K562 (cell line): Measurements from ENCODE around the gene NR0B1. TPM values are rescaled to one million over a fixed set of nuclear protein-coding genes. Genes with fewer than 3 reads are reported as not detected.

Experiments used
- ATAC-seq: fragments of 200-7000 bp; cut with Tn5 transposase; 3 replicates; pipeline ENCODE4 v1.9.1; 2020; ENCODE audit warnings: moderate library complexity
- BruUV-seq: library from RNA; stranded (reverse); fragments of 400-500 nt; replicated peaks from 2 replicates; lab custom pipeline; 2021; lab: Mats Ljungman, UMichigan
- CTCF ChIA-PET: fragments of 300-600 bp; formaldehyde crosslinking; extraction: SDS; loops from one replicate; lab custom pipeline; 2021; ENCODE audit warnings: low intra/inter-chr PET ratio; lab: Yijun Ruan, JAX
- POLR2A ChIA-PET: fragments of 300-600, 350-650 bp; sonication (Branson Sonifier 250); formaldehyde crosslinking; extraction: SDS; loops from one replicate; lab custom pipeline; 2021; ENCODE audit warnings: antibody characterized with exemption, inconsistent platforms; lab: Yijun Ruan, JAX
- DNase-seq, 4 experiments: peaks; one replicate each; pipeline versions ENCODE4 v3.0.0 to v3.0.0-alpha.2; 2011 to 2018; ENCODE audit warnings: low spot score in 3 of 4, mixed read lengths in 3 of 4; ENCODE audit errors: extremely low read depth in 1 of 4
- FAIRE-seq: peaks from 2 replicates; lab custom pipeline; 2011; peaks lifted over from hg19 to GRCh38; lab: Jason Lieb, UNC
- H2AFZ ChIP-seq: 2 replicates; pipeline ENCODE4 v1.6.0; 2011; ENCODE audit warnings: low read depth, low read length, control low read depth, inconsistent platforms
- H3K27ac ChIP-seq: fragments of 200-600 bp; 3 replicates; pipeline ENCODE4 v1.8.0; 2011; ENCODE audit warnings: low read depth, mild to moderate bottlenecking, control low read depth, inconsistent platforms, low read length, moderate library complexity, mixed read lengths; ENCODE audit errors: extremely low read depth
- H3K27me3 ChIP-seq, 2 experiments: fragments of 300-600 bp in 1 of 2; 2 replicates in 1 of 2; 3 replicates in 1 of 2; pipeline versions ENCODE4 v1.6.0 to v1.8.0; 2011; ENCODE audit warnings: inconsistent platforms in 2 of 2, low read length in 2 of 2, mild to moderate bottlenecking in 1 of 2, mixed read lengths in 1 of 2, moderate library complexity in 1 of 2; ENCODE audit not compliant: control insufficient read depth in 2 of 2, insufficient read depth in 2 of 2
- H3K36me3 ChIP-seq: fragments of 300-600 bp; 3 replicates; pipeline ENCODE4 v1.8.0; 2011; ENCODE audit warnings: mild to moderate bottlenecking, low read length, inconsistent platforms; ENCODE audit not compliant: control insufficient read depth, insufficient read depth
- H3K4me1 ChIP-seq, 2 experiments: fragments of 200-600 bp in 1 of 2; replicated peaks in 1 of 2; 2 replicates in 1 of 2; 3 replicates in 1 of 2; pipeline versions ENCODE4 v1.5.1 to v1.8.0; 2011; ENCODE audit warnings: inconsistent platforms in 2 of 2, low read length in 2 of 2, mild to moderate bottlenecking in 1 of 2, mixed read lengths in 1 of 2, moderate library complexity in 1 of 2; ENCODE audit not compliant: control insufficient read depth in 2 of 2, insufficient read depth in 2 of 2
- H3K4me2 ChIP-seq: 2 replicates; pipeline ENCODE4 v1.6.1; 2011; ENCODE audit warnings: low read length, control low read depth, inconsistent platforms, mixed read lengths; ENCODE audit not compliant: insufficient read depth
- H3K4me3 ChIP-seq: fragments of 200-600 bp; sonication (generic), shearing (Covaris generic); 2 replicates; pipeline ENCODE4 v1.5.1; 2016; ENCODE audit warnings: control low read depth, inconsistent platforms
- H3K79me2 ChIP-seq: fragments of 200-600 bp; 3 replicates; pipeline ENCODE4 v1.8.0; 2011; ENCODE audit warnings: low read length, inconsistent platforms; ENCODE audit not compliant: control insufficient read depth, insufficient read depth
- H3K9ac ChIP-seq, 2 experiments: 2 replicates each; pipeline versions ENCODE4 v1.6.0 to v1.6.1; 2011; ENCODE audit warnings: low read depth in 2 of 2, low read length in 2 of 2, control low read depth in 1 of 2, inconsistent platforms in 1 of 2, mild to moderate bottlenecking in 1 of 2, mixed read lengths in 1 of 2; ENCODE audit not compliant: insufficient read depth in 1 of 2
- H3K9me1 ChIP-seq: one replicate; pipeline ENCODE4 v1.6.0; 2011; ENCODE audit warnings: inconsistent platforms, mild to moderate bottlenecking, low read length, moderate library complexity; ENCODE audit not compliant: control insufficient read depth, insufficient read depth
- H3K9me3 ChIP-seq: replicated peaks from 2 replicates; pipeline ENCODE4 v1.5.1; 2011; ENCODE audit warnings: low read depth, low read length, inconsistent platforms; ENCODE audit not compliant: control insufficient read depth, insufficient read depth
- H4K20me1 ChIP-seq: replicated peaks from 2 replicates; pipeline ENCODE4 v1.6.1; 2011; ENCODE audit warnings: low read length, inconsistent platforms, mixed read lengths; ENCODE audit not compliant: control insufficient read depth, insufficient read depth
- CSDE1 ChIP-seq, 2 experiments: fragments of 450-650 bp; IDR thresholded peaks; 2 replicates each; pipeline ENCODE4 v1.6.1; 2016; ENCODE audit warnings: mild to moderate bottlenecking in 1 of 2
- NFXL1 ChIP-seq: fragments of 450-650 bp; formaldehyde crosslinking; IDR thresholded peaks from 2 replicates; pipeline ENCODE4 v1.4.0; 2021; ENCODE audit warnings: mild to moderate bottlenecking
- RBM39 ChIP-seq: fragments of 200-400 bp; formaldehyde crosslinking; optimal IDR thresholded peaks from 2 replicates; pipeline ENCODE3; 2018; ENCODE audit warnings: low read depth, low read length
- SRSF3 ChIP-seq: fragments of 200-400 bp; formaldehyde crosslinking; IDR thresholded peaks from 2 replicates; pipeline ENCODE4 v1.6.1; 2016; ENCODE audit warnings: mild to moderate bottlenecking, low read length, moderate library complexity; ENCODE audit not compliant: insufficient read depth
- XRCC3 ChIP-seq: fragments of 450-650 bp; IDR thresholded peaks from 2 replicates; pipeline ENCODE4 v1.6.1; 2017; ENCODE audit warnings: mild to moderate bottlenecking, moderate library complexity
- ZC3H4 ChIP-seq: sonication (generic); formaldehyde crosslinking; IDR thresholded peaks from 2 replicates; pipeline ENCODE4 v1.9.0; 2021; ENCODE audit warnings: missing genetic modification reagents, borderline replicate concordance
- ZSCAN29 ChIP-seq: fragments of 450-650 bp; IDR thresholded peaks from 2 replicates; pipeline ENCODE4 v1.6.1; 2017
- WGBS: fragments of 100-300 bp; shearing (Covaris generic); methylation state at CpG from one replicate; pipeline ENCODE4 v1.1.6; 2016; ENCODE audit warnings: low coverage, mixed read lengths; ENCODE audit not compliant: insufficient coverage; ENCODE audit errors: missing lambda C conversion rate; 5-methylcytosine and 5-hydroxymethylcytosine counted together
- in situ Hi-C: fragments of 300-500 bp; cut with MboI; formaldehyde crosslinking; loops from 4 replicates; pipeline ENCODE4 v1.15.0; 2018; ENCODE audit warnings: inconsistent platforms, mixed read lengths
- intact Hi-C: fragments of 100-400 bp; cut with micrococcal nuclease; formaldehyde crosslinking; loops from 2 replicates; pipeline ENCODE4 v1.14.2; 2022
- polyA plus RNA-seq, 8 experiments: library from polyadenylated mRNA; depleted of rRNA in 4 of 8; stranded (reverse) in 5 of 8; unstranded in 3 of 8; fragments of >200 nt; fragmentation: Nextera tagmentation in 2 of 8; fragmentation: Illumina TruSeq in 1 of 8; extraction: Ambion mirVana in 2 of 8; extraction: Trizol in 1 of 8; gene quantifications; 2 replicates each; pipeline versions ENCODE4 v1.2.1 to v1.2.3, GENCODE V29; 2011 to 2014; ENCODE audit warnings: inconsistent platforms in 1 of 8, missing spikeins in 1 of 8
- total RNA-seq, 7 experiments: library from RNA; depleted of rRNA in 6 of 7; stranded (reverse); fragments of >200 nt in 6 of 7; fragmentation: Illumina TruSeq in 2 of 7; extraction: Trizol in 2 of 7; gene quantifications; 2 replicates each; pipeline versions ENCODE4 v1.2.1 to v1.2.3, GENCODE V29; 2011 to 2021; ENCODE audit warnings: low replicate concordance in 1 of 7
- TF ChIP-seq, protein P1 (sequence below): IDR thresholded peaks from 2 replicates; pipeline ENCODE4 v1.6.1; 2016; ENCODE audit warnings: missing genetic modification characterization, missing compliant biosample characterization
- TF ChIP-seq, protein P2 (sequence below): fragments of 450-650 bp; IDR thresholded peaks from 2 replicates; pipeline ENCODE4 v1.6.1; 2017; ENCODE audit warnings: mild to moderate bottlenecking, moderate library complexity
- TF ChIP-seq, protein P3 (sequence below): fragments of 200-600 bp; sonication (generic); IDR thresholded peaks from one replicate; pipeline ENCODE4 v1.6.1; 2012; ENCODE audit warnings: mild to moderate bottlenecking, low read depth, low read length, inconsistent platforms

The NR0B1 gene
- total and polyA plus RNA-seq, 9 of the 15 experiments (the other 6 are each of a cell fraction or from before 2014, with no cell fraction given), result not detected

DNA sequence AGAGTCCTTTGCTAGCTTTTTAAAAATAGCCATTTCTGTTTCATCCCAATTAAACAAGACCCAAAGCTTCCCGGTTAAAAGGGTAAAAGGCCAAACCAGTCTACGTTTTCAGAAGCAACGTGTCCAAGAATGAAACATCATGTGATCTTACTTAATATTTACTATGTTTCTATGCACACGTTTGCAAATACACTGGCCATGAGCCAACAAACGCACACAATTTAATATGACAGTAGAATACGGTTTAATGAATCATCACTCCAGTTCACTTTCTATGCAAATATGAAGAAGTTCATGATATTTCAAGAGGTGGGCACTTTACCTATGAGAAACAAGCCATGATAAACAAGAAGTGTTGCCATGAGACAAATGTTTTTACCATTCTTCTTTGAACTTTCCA, 4.3 kb downstream of the NR0B1 start:
- POLR2A ChIA-PET, result no interaction called here
- intact Hi-C loops (no loop called here), in situ Hi-C loops (no loop called here)
- Histone ChIP-seq H3K36me3 (no peaks in the 10 kb centered on the region), H3K79me2 (no peaks in the 10 kb centered on the region), H4K20me1 (no peaks in the 10 kb centered on the region), H3K4me1 (peaks cover 0 to 13% of the 10 kb centered on the region in 2 experiments; a peak in 1 of 5 replicates), H3K9me3 (no peaks in the 10 kb centered on the region), H3K9me1 (no peaks in the 10 kb centered on the region), H3K9ac (no peak overlapping the region), H3K4me2 (no peak overlapping the region), H3K27ac (no peak overlapping the region), H2AFZ (no peak overlapping the region), H3K27me3 (peaks cover 0 to 14% of the 10 kb centered on the region in 2 experiments; a peak in 2 of 5 replicates), H3K4me3 (no peak overlapping the region)
- FAIRE-seq, result no peak
- 0% methylated on average over 6 of the region's 6 CpGs for WGBS
- ATAC-seq, result no peak
- BruUV-seq, result no TSS peak
- DNase-seq, result no peak
- CTCF ChIA-PET, result no interaction called here
- TF ChIP-seq, protein P1, sequence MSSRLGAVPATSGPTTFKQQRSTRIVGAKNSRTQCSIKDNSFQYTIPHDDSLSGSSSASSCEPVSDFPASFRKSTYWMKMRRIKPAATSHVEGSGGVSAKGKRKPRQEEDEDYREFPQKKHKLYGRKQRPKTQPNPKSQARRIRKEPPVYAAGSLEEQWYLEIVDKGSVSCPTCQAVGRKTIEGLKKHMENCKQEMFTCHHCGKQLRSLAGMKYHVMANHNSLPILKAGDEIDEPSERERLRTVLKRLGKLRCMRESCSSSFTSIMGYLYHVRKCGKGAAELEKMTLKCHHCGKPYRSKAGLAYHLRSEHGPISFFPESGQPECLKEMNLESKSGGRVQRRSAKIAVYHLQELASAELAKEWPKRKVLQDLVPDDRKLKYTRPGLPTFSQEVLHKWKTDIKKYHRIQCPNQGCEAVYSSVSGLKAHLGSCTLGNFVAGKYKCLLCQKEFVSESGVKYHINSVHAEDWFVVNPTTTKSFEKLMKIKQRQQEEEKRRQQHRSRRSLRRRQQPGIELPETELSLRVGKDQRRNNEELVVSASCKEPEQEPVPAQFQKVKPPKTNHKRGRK, result no peak
- no peak for TF ChIP-seq ZSCAN29
- TF ChIP-seq XRCC3, result no peak
- TF ChIP-seq, protein P2, sequence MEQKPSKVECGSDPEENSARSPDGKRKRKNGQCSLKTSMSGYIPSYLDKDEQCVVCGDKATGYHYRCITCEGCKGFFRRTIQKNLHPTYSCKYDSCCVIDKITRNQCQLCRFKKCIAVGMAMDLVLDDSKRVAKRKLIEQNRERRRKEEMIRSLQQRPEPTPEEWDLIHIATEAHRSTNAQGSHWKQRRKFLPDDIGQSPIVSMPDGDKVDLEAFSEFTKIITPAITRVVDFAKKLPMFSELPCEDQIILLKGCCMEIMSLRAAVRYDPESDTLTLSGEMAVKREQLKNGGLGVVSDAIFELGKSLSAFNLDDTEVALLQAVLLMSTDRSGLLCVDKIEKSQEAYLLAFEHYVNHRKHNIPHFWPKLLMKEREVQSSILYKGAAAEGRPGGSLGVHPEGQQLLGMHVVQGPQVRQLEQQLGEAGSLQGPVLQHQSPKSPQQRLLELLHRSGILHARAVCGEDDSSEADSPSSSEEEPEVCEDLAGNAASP, result no peak
- no peak for TF ChIP-seq ZC3H4 (CRISPR knock-in tag)
- no peak for TF ChIP-seq NFXL1 (CRISPR knock-in tag)
- TF ChIP-seq, protein P3, sequence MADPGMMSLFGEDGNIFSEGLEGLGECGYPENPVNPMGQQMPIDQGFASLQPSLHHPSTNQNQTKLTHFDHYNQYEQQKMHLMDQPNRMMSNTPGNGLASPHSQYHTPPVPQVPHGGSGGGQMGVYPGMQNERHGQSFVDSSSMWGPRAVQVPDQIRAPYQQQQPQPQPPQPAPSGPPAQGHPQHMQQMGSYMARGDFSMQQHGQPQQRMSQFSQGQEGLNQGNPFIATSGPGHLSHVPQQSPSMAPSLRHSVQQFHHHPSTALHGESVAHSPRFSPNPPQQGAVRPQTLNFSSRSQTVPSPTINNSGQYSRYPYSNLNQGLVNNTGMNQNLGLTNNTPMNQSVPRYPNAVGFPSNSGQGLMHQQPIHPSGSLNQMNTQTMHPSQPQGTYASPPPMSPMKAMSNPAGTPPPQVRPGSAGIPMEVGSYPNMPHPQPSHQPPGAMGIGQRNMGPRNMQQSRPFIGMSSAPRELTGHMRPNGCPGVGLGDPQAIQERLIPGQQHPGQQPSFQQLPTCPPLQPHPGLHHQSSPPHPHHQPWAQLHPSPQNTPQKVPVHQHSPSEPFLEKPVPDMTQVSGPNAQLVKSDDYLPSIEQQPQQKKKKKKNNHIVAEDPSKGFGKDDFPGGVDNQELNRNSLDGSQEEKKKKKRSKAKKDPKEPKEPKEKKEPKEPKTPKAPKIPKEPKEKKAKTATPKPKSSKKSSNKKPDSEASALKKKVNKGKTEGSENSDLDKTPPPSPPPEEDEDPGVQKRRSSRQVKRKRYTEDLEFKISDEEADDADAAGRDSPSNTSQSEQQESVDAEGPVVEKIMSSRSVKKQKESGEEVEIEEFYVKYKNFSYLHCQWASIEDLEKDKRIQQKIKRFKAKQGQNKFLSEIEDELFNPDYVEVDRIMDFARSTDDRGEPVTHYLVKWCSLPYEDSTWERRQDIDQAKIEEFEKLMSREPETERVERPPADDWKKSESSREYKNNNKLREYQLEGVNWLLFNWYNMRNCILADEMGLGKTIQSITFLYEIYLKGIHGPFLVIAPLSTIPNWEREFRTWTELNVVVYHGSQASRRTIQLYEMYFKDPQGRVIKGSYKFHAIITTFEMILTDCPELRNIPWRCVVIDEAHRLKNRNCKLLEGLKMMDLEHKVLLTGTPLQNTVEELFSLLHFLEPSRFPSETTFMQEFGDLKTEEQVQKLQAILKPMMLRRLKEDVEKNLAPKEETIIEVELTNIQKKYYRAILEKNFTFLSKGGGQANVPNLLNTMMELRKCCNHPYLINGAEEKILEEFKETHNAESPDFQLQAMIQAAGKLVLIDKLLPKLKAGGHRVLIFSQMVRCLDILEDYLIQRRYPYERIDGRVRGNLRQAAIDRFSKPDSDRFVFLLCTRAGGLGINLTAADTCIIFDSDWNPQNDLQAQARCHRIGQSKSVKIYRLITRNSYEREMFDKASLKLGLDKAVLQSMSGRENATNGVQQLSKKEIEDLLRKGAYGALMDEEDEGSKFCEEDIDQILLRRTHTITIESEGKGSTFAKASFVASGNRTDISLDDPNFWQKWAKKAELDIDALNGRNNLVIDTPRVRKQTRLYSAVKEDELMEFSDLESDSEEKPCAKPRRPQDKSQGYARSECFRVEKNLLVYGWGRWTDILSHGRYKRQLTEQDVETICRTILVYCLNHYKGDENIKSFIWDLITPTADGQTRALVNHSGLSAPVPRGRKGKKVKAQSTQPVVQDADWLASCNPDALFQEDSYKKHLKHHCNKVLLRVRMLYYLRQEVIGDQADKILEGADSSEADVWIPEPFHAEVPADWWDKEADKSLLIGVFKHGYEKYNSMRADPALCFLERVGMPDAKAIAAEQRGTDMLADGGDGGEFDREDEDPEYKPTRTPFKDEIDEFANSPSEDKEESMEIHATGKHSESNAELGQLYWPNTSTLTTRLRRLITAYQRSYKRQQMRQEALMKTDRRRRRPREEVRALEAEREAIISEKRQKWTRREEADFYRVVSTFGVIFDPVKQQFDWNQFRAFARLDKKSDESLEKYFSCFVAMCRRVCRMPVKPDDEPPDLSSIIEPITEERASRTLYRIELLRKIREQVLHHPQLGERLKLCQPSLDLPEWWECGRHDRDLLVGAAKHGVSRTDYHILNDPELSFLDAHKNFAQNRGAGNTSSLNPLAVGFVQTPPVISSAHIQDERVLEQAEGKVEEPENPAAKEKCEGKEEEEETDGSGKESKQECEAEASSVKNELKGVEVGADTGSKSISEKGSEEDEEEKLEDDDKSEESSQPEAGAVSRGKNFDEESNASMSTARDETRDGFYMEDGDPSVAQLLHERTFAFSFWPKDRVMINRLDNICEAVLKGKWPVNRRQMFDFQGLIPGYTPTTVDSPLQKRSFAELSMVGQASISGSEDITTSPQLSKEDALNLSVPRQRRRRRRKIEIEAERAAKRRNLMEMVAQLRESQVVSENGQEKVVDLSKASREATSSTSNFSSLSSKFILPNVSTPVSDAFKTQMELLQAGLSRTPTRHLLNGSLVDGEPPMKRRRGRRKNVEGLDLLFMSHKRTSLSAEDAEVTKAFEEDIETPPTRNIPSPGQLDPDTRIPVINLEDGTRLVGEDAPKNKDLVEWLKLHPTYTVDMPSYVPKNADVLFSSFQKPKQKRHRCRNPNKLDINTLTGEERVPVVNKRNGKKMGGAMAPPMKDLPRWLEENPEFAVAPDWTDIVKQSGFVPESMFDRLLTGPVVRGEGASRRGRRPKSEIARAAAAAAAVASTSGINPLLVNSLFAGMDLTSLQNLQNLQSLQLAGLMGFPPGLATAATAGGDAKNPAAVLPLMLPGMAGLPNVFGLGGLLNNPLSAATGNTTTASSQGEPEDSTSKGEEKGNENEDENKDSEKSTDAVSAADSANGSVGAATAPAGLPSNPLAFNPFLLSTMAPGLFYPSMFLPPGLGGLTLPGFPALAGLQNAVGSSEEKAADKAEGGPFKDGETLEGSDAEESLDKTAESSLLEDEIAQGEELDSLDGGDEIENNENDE, result no peak
- TF ChIP-seq CSDE1 (IDR thresholded peaks at IDR 0.05), result no peak
- TF ChIP-seq RBM39, result no peak
- no peak for TF ChIP-seq SRSF3
